Immature natural killer cell (primary cell): ENCODE measurements around the gene OLFM1. TPM values are rescaled to one million over a fixed set of nuclear protein-coding genes. Genes with fewer than 3 reads are reported as not detected.

ENCODE experiments used
- DNase-seq, 3 donors: peaks; one replicate each; pipeline ENCODE4 v3.0.0; 2022; ENCODE audit warnings: mixed read lengths in 1 of 3
- H3K27ac Mint-ChIP-seq, 6 donors: one replicate each; pipeline ENCODE4 v1.8.0; 2020; ENCODE audit warnings: mixed read lengths in 6 of 6, mild to moderate bottlenecking in 5 of 6, inconsistent platforms in 4 of 6, moderate library complexity in 3 of 6
- H3K27me3 Mint-ChIP-seq, 3 donors: one replicate each; pipeline ENCODE4 v1.8.0; 2020 to 2021; ENCODE audit warnings: low read depth in 3 of 3, mild to moderate bottlenecking in 3 of 3, mixed read lengths in 3 of 3, moderate library complexity in 3 of 3, inconsistent platforms in 1 of 3
- H3K36me3 Mint-ChIP-seq, 3 donors: one replicate each; pipeline ENCODE4 v1.8.0; 2020; ENCODE audit warnings: mixed read lengths in 3 of 3, inconsistent platforms in 2 of 3, mild to moderate bottlenecking in 2 of 3
- H3K4me1 Mint-ChIP-seq, 2 donors: one replicate each; pipeline ENCODE4 v1.8.0; 2020; ENCODE audit warnings: inconsistent platforms in 2 of 2, mild to moderate bottlenecking in 2 of 2, mixed read lengths in 2 of 2, moderate library complexity in 1 of 2
- H3K4me3 Mint-ChIP-seq, 5 donors: one replicate each; pipeline ENCODE4 v1.8.0; 2020; ENCODE audit warnings: mild to moderate bottlenecking in 5 of 5, mixed read lengths in 5 of 5, inconsistent platforms in 3 of 5, moderate library complexity in 3 of 5
- H3K9me3 Mint-ChIP-seq, 6 donors: one replicate each; pipeline ENCODE4 v1.8.0; 2020; ENCODE audit warnings: mild to moderate bottlenecking in 6 of 6, mixed read lengths in 6 of 6, inconsistent platforms in 4 of 6, moderate library complexity in 3 of 6
- polyA plus RNA-seq, 3 donors: library from polyadenylated mRNA; unstranded; fragments of 300-500 nt; fragmentation: Illumina TruSeq; gene quantifications; one replicate each; pipeline ENCODE4 v1.2.3, GENCODE V29; 2021

OLFM1 gene
- polyA plus RNA-seq, 3 donors from 2014 or later: not detected

GRCh38 chr9:135095470-135096407 lies 8.3 kb downstream of the OLFM1 start:
- Mint-ChIP-seq H3K4me3 (no peak overlapping the region), H3K27ac (no peak overlapping the region), H3K4me1 (no peaks in the 10 kb centered on the region), H3K9me3 (peaks cover 0 to 2% (median 0%) of the 10 kb centered on the region in 6 donors), H3K36me3 (no peaks in the 10 kb centered on the region), H3K27me3 (peaks cover 4 to 9% (median 5%) of the 10 kb centered on the region in 3 donors)
- DNase-seq: no peak

DNA sequence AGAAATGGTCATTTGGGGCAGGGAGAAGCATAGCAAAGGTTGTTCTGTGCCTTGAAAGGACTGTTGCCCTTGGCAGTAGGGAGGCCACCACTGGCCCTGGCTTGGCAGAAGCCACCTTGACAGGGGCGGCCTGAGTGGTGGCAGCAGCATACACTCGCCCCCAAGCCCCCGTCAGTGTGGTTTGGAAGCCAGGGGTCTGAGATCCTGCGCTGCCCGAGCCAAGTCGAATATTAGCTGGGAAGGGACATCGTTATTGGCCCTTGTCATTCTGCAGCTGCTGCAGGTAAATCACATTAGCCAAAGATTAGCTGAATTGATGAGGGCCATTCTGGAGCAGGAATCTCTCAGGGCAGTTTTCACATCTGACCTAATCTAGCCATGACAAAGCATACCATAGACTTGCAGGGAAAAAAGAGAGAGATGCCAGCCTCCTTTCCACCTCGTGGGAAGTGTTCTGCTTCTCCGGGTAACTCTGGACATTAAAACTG lies 9.0 kb downstream of the OLFM1 start:
- H3K27me3 Mint-ChIP-seq: peaks cover 4 to 9% (median 5%) of the 10 kb centered on the region in 3 donors
- DNase-seq: no peak
- no peak overlapping the region for H3K27ac Mint-ChIP-seq
- no peaks in the 10 kb centered on the region for H3K4me1 Mint-ChIP-seq
- H3K4me3 Mint-ChIP-seq: no peak overlapping the region
- no peaks in the 10 kb centered on the region for H3K36me3 Mint-ChIP-seq
- peaks cover 0 to 2% (median 0%) of the 10 kb centered on the region in 6 donors for H3K9me3 Mint-ChIP-seq

DNA sequence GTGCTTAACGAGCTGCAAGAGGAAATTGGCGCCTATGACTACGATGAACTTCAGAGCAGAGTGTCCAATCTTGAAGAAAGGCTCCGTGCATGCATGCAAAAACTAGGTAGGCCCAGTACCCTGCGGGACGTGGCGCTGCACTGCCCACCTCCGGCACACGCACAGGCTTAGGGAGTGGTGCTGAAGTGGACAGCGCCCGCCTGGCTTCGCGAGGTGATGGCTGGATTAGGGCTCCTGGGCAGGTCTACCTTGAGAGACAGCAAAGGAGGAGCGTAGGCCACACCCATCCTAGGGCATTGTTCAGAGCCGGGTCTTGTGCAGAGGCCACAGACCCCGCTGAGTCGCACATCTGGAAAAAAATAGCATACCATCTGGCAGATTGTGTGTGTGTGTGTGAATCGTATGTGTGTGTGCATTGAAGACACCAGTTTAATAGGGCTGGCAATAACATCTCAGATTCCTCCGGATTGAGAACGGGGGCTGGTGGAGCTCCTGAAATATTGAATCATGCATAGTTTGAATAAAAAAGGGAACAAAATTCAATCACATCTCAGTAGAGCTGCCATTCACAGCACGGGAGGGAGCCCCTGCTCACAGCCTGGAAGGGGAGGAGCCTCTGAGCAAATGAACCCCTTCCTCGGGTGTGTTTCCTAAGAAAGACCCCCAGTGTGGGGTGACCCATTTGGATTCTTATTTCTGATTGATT lies 11.1 kb downstream of the OLFM1 start:
- Mint-ChIP-seq H3K4me1 (no peaks in the 10 kb centered on the region), H3K9me3 (no peaks in the 10 kb centered on the region), H3K36me3 (no peaks in the 10 kb centered on the region), H3K4me3 (no peak overlapping the region), H3K27ac (no peak overlapping the region), H3K27me3 (peaks cover 3 to 8% (median 5%) of the 10 kb centered on the region in 3 donors)
- DNase-seq: no peak

- Mint-ChIP-seq H3K4me3 (no peak overlapping the region), H3K4me1 (no peaks in the 10 kb centered on the region), H3K27ac (no peak overlapping the region), H3K27me3 (peaks cover 2 to 11% (median 4%) of the 10 kb centered on the region in 3 donors), H3K36me3 (no peaks in the 10 kb centered on the region), H3K9me3 (no peaks in the 10 kb centered on the region)
- no peak for DNase-seq
Observed at GRCh38 chr9:135099574-135099973, 12.1 kb downstream of the OLFM1 start.

- Mint-ChIP-seq H3K4me1 (no peaks in the 10 kb centered on the region), H3K9me3 (no peaks in the 10 kb centered on the region), H3K27ac (no peak overlapping the region), H3K36me3 (no peaks in the 10 kb centered on the region), H3K4me3 (no peak overlapping the region), H3K27me3 (peaks cover 4 to 6% (median 4%) of the 10 kb centered on the region in 3 donors)
- no peak for DNase-seq
Observed at GRCh38 chr9:135100241-135100681, 12.8 kb downstream of the OLFM1 start.

DNA sequence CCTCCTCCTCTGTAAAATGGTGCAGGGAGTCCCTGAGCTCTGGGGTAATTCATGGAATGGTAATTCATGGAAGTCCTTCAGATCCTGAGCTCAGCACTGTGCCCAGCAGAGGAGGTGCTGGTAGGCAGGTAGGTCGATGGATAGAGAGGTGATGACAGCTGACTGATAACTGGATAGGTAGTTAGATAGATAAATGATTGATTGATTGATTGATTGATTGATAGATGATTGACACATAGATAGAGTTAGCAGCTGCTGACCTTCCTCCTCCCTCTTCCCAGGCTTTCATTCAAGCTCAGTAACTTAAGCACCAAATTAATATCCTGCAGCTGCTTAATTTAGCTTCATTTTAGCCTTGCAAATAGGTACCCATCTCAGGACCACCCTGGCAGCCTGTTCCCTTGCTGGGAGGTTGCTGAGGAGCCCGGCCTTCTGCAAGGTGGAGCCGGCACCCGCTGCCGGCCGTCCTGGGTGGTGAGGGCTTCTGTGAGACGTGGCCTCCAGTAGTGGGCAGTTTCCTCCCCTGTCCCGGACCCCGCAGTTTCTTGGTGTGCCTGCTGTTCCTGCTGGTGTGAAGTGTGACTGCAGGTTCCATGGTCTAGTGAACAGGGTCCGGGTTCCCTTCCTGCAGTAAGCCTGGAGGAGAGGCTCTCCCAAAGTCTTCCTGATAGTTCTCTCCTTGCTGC lies 13.4 kb downstream of the OLFM1 start:
- Mint-ChIP-seq H3K4me1 (no peaks in the 10 kb centered on the region), H3K27ac (no peak overlapping the region), H3K4me3 (no peak overlapping the region), H3K27me3 (peaks cover 4 to 5% (median 4%) of the 10 kb centered on the region in 3 donors), H3K36me3 (no peaks in the 10 kb centered on the region), H3K9me3 (no peaks in the 10 kb centered on the region)
- DNase-seq: no peak

DNA sequence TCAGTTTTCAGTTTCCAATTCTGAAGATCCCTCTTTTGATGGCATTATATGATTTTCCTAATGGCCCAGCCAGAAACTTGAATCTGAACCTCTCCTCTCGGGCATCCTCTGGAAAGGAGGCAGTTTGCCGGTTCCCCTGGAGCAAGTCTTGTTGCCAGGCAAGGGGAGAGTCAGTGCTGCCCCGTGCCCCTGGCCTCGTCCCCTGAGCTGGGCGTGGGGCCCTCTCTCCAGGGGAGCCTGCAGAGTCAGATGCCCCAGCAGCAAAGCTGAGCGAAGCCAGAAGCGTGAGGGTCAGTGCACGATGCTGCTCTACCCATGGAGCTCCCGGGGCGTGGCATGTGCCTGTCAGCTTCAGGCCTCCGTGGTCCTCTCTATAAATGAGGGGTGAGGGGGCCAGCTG lies 14.0 kb downstream of the OLFM1 start:
- no peak overlapping the region for H3K4me3 Mint-ChIP-seq
- H3K36me3 Mint-ChIP-seq: no peaks in the 10 kb centered on the region
- H3K27me3 Mint-ChIP-seq: peaks cover 4 to 5% (median 4%) of the 10 kb centered on the region in 3 donors
- H3K4me1 Mint-ChIP-seq: no peaks in the 10 kb centered on the region
- no peak for DNase-seq
- H3K27ac Mint-ChIP-seq: no peak overlapping the region
- H3K9me3 Mint-ChIP-seq: no peaks in the 10 kb centered on the region

DNA sequence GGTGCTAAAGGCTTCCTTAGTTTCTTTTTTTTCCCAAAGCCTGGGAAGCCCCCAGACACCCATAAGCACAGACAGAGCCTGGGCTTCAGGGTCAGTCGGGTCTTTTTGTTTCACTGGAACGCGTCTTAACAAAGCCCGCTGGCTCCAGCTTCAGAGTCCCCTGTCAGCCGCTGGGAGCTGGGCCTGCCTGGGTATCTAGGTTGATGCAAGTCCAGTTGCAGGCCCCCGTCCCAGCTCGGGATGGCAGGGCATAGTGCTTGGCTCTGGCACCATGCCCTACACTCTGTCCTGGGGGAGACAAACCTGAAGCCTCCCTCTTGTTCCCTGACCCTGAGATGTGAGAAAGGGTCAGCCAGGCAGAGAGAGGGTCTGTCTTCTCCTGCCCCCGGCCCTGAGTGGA lies 14.5 kb downstream of the OLFM1 start:
- no peak overlapping the region for H3K27ac Mint-ChIP-seq
- peaks cover 4 to 5% (median 4%) of the 10 kb centered on the region in 3 donors for H3K27me3 Mint-ChIP-seq
- no peaks in the 10 kb centered on the region for H3K36me3 Mint-ChIP-seq
- H3K4me1 Mint-ChIP-seq: no peaks in the 10 kb centered on the region
- H3K4me3 Mint-ChIP-seq: no peak overlapping the region
- no peaks in the 10 kb centered on the region for H3K9me3 Mint-ChIP-seq
- no peak for DNase-seq

- no peak overlapping the region for H3K27ac Mint-ChIP-seq
- DNase-seq: no peak
- no peak overlapping the region for H3K4me3 Mint-ChIP-seq
- H3K4me1 Mint-ChIP-seq: no peaks in the 10 kb centered on the region
- H3K27me3 Mint-ChIP-seq: peaks cover 4 to 5% (median 4%) of the 10 kb centered on the region in 3 donors
- H3K9me3 Mint-ChIP-seq: no peaks in the 10 kb centered on the region
- H3K36me3 Mint-ChIP-seq: no peaks in the 10 kb centered on the region
Observed at GRCh38 chr9:135102331-135102730, 14.9 kb downstream of the OLFM1 start.

DNA sequence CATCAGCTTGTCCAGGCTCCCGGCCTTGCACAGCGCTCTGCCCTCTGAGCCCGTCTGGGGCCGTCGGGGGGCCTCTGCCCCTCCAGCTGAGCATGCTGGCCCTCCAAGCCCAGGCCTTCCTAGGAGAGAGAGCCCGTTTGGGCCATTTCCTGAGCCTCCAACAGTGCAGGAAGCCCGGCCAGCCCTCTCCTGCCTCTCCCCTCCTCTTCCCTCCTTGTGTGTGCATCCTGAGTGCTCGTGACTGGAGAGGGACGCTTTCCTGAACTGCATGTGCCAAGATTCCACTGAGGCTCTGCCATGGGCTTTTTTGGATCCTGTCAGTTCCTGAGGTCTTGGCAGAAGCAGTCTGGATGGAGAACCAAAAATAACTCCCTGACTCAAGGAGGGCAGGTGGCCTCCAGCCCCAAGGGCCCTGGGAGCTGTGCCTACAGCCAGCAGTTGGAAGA lies 15.6 kb downstream of the OLFM1 start:
- H3K27me3 Mint-ChIP-seq: peaks cover 3 to 7% (median 7%) of the 10 kb centered on the region in 3 donors
- H3K4me1 Mint-ChIP-seq: no peaks in the 10 kb centered on the region
- H3K36me3 Mint-ChIP-seq: no peaks in the 10 kb centered on the region
- no peaks in the 10 kb centered on the region for H3K9me3 Mint-ChIP-seq
- no peak overlapping the region for H3K4me3 Mint-ChIP-seq
- no peak overlapping the region for H3K27ac Mint-ChIP-seq
- DNase-seq: no peak

- no peak for DNase-seq
- peaks cover 5 to 9% (median 6%) of the 10 kb centered on the region in 3 donors for H3K27me3 Mint-ChIP-seq
- H3K27ac Mint-ChIP-seq: no peak overlapping the region
- no peaks in the 10 kb centered on the region for H3K36me3 Mint-ChIP-seq
- H3K4me1 Mint-ChIP-seq: peaks cover 6% of the 10 kb centered on the region in 2 donors
- no peak overlapping the region for H3K4me3 Mint-ChIP-seq
- H3K9me3 Mint-ChIP-seq: no peaks in the 10 kb centered on the region
Observed at GRCh38 chr9:135103931-135104639, 16.6 kb downstream of the OLFM1 start.

DNA sequence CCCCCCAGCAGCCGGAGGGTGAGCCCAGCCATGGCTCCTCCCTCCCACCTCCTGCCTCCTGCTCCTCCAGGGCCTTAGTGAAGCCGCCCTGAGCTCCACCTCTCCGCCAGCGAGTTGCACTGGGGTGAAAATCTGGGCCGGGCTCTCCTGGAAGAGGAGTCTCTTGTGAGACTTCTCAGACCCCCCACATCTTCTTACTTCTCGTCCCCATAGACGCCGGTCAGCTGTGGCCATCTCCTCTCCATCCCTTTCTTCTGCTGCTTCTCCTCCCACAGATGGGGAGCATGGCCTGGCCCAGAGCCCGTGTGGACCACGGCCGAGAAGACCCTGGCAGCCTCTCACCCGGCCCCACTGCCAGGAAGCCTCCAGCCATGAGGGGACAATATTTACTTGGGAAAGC lies 17.3 kb downstream of the OLFM1 start:
- DNase-seq: no peak
- peaks cover 5 to 13% (median 6%) of the 10 kb centered on the region in 3 donors for H3K27me3 Mint-ChIP-seq
- no peaks in the 10 kb centered on the region for H3K9me3 Mint-ChIP-seq
- H3K4me1 Mint-ChIP-seq: peaks cover 12 to 13% of the 10 kb centered on the region in 2 donors
- H3K27ac Mint-ChIP-seq: no peak overlapping the region
- H3K36me3 Mint-ChIP-seq: no peaks in the 10 kb centered on the region
- no peak overlapping the region for H3K4me3 Mint-ChIP-seq

- no peaks in the 10 kb centered on the region for H3K9me3 Mint-ChIP-seq
- no peak for DNase-seq
- H3K4me1 Mint-ChIP-seq: peaks cover 12 to 13% of the 10 kb centered on the region in 2 donors
- H3K36me3 Mint-ChIP-seq: no peaks in the 10 kb centered on the region
- peaks cover 5 to 13% (median 6%) of the 10 kb centered on the region in 3 donors for H3K27me3 Mint-ChIP-seq
- no peak overlapping the region for H3K27ac Mint-ChIP-seq
- H3K4me3 Mint-ChIP-seq: no peak overlapping the region
Observed at GRCh38 chr9:135105211-135105745, 17.8 kb downstream of the OLFM1 start.
